ENCODE measurements around the gene DNAJA3.
"Not testable (repeated sequence)": the region's sequence is repeated elsewhere in the genome, so short reads cannot be mapped to it uniquely, and the experiment has no call there.

DNAJA3 gene

GRCh38 chr16:4387781-4388180 is 37.9 kb upstream of the DNAJA3 start:
- DNase-seq (ENCODE audit: low spot score) = no peak

GRCh38 chr16:4388271-4389021 is 37.2 kb upstream of the DNAJA3 start:
- DNase-seq (ENCODE audit: low spot score) = peak; percentile 49

- DNase-seq (ENCODE audit: low spot score) = no peak
Measured at GRCh38 chr16:4389051-4389955, 36.4 kb upstream of the DNAJA3 start.

DNA sequence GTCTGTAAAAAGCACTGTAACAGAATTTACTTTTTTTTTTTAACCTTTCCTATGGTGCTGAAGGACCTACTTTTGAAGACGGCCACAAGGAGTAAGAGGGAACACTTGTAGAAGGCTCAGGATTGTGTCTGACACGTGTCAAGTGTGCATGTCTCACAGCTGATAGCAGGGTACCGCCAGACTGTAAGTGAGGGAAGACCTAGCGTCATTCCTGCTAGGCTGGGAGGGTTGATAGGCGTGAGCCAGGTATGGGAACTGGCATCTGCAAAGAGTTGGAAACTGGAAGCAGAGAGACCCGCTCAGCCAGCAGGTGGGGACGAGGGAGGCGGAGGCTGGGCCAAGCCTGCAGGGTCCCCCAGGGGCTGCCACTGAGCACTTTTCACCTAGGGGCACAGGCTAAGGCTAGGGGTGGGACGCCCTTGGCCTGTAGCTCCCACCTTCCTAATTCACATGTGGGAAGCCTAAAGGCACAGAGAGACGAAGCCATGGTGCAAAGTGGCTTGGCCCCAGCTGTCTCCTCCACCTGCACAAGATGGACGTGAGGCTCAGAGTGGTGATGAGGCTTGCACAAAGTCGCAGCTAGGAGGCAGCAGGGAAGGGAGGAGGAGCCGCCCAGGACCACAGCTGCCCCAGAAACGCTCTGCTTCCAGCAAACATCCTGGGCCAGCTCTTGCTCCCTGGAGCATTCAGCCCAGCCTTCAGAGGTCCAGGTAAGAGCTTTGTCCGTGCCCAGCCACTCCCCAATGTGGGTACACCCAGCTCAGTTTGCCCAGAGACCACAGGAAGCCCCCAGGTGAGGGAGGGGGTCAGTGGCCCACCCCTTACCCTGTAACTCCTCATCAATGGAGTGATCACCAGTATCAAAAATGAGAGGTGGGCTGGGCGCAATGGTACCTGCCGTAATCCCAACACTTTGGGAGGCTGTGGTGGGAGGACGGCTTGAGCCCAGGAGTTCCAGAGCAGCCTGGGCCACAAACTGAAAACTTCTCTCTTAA is 35.1 kb upstream of the DNAJA3 start:
- DNase-seq (ENCODE audit: low spot score) = no peak

DNA sequence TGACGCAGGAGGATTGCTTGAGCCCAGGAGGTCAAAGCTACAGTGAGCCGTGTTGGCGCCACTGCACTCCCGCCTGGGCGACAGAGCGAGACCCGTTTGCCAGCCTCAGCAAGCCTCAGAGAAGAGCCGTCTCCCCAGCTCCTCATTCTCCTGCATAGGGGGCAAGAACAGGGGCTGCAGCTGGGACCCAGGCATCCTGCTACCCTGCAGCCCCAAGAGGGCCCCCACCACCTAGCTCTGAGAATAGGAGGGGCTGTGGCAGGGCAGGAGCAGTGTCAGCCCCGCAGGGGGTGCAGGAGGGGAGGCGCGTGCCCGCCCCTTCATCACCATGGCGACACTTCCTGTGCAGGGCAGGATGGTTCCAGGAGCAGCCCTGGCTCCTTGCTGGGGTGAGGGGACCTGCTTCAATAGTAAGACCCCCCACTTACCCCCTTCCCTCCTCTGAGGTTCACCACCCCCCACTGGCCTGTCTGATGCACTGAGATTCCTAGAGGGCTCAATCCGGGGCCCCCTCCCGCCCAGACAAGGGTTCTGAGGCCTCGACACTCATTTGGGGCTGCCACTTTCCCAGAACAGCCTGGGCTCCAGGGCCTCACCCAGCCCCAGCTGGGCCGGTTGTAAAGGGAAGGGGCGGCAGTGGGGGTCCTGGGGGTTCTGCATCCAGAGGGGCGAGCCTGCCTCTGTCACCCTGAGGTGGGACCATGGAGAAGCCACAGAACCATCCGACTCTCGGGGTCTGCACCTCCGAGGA is 33.9 kb upstream of the DNAJA3 start:
- no peak for DNase-seq (ENCODE audit: low spot score)

DNA sequence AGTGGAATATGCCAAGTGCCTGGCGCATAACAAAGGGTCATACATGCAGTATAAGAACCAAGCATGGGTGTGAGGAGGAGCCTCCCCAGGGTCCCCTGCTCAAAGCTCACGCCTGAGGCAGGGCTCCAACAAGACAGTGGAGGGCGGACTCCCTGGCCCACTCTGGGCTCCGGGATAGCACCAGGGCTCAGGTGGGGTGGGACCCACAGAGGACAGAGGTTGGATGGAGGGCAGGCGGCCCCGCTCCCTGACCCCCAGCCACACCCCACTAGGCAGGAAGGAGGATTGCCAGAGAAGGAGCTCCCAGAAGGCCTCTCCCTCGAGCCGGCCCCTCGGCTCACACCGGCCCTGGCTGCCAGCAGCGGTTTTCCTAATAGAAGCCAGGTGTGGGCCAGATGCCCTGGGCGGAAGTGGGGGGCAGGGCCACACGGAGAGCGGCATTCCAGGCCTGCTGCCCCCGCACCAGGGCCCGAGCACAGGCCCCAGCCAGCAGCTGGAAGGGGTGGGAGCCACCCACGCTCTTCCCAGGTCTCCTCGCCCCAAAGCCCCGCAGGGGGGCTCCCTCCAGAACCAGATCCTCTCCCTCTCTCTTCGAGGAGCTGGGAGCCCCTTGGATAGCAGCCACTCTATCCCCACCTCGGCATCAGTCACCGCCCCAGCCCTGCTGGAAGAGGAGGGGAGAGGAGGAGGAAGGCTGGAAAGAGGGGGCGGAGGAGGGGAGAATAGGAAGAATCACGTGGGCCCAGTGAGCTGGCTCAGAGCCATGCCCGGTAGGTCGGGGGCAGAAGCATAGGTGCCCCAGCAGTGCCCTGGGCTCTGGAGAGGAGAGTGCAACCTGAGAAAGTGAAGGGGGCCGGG is 33.1 kb upstream of the DNAJA3 start:
- peak; percentile 90 for DNase-seq (ENCODE audit: low spot score)

GRCh38 chr16:4393240-4393600 is 32.4 kb upstream of the DNAJA3 start:
- peak; percentile 79 for DNase-seq (ENCODE audit: low spot score)

- DNase-seq (ENCODE audit: low spot score) = not testable (repeated sequence)
Measured at GRCh38 chr16:4393850-4394249, 31.8 kb upstream of the DNAJA3 start.

DNA sequence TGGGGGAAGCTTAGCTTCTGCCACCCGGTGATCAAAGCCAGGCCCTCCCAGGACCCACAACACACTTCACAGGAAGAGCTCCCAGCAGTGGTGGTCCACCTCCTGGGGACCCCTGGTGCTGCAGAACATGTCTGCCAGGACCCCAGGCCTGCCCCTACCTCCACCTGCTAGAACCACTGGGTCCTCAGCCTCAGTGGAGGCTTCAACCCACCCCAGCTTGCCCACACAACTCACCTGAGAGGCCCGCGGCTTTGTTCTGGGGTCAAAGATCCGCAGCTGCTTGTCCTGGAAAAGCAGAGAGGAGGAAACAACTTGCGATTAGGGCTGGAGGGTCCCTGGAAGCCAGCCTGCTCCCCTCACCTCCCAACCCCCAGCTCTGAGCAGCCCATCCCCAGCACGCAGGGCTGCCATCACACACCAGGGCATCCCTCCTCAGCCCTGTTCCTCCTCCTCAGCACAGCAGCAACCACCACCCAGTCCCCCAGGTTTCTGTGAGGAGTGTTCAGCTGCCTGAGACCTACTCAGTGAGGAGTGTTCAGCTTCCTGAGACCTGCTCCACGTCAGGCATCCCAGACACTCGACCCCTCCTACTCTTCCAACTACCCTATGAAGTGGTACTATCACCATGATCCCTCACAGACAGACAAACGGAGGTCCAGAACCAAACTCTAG is 30.5 kb upstream of the DNAJA3 start:
- no peak for DNase-seq (ENCODE audit: low spot score)

DNA sequence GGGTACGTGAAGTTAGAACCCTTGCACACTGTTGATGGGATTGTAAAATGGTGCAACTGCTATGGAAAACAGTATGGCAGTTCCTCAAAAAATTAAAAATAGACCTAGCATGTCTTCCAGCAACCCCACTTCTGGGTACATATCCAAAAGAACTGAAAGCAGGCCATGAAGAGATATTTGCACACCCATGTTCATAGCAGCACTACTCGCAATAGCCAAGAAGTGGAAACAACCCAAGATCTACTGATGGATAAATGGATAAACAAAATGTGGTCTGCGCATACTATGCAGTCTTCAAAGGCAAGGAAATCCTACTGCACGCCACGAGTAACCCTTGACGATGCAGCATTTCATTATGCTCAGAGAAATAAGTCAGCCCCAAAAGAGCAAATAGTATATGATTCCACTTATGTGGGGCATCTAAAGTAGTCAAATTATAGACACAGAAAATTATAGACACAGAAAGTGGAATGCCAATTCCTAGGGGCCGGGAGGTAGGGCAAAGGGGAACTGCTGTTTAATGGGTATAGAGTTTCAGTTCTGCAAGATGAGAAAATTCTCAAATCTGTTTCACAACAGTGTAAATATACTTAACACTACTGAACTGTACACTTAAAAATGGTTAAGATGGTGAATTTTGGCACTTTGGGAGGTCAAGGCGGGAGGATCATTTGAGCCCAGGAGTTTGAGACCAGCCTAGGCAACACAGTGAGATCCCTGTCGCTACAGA is 26.5 kb upstream of the DNAJA3 start:
- no peak for DNase-seq (ENCODE audit: low spot score)

DNA sequence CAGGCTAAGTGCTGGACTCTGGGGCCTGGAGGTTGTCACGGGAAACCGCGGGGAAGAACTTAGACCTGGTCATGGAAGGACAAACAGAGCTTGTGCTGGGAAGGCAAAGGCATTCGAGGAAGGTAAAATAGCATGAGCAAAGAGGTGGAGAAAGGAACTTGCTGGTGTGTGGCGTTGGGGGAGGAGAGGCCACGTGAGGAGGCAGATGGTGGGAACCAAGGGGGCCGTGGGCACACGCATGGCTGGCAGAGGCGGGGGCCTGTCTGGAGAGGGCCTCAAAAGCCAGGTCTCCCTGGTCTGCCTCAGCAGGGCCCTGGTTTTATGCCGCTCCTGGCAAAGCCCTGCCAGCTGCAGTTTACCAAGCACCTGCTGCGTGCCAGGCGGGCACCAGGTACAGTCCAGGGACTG is 24.6 kb upstream of the DNAJA3 start:
- DNase-seq (ENCODE audit: low spot score) = no peak

DNA sequence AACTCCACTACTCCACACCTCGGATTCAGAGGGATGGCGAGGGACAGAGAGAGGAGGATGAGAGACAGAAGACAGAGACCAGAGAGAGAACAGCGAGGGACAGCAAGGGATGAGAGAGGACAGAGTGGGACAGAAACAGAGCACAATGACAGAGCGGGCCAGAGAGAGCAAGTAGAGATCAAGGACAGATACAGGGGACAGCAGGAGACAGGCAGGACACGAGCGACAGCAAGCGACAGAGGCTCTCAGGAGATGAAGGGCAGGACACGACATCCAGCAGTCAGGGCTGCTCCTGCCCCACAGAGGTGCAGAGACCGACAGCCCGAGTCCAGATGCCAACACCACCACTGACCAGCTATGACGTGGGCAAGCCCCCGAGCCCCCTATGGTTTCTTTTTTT is 24.2 kb upstream of the DNAJA3 start:
- no peak for DNase-seq (ENCODE audit: low spot score)

DNA sequence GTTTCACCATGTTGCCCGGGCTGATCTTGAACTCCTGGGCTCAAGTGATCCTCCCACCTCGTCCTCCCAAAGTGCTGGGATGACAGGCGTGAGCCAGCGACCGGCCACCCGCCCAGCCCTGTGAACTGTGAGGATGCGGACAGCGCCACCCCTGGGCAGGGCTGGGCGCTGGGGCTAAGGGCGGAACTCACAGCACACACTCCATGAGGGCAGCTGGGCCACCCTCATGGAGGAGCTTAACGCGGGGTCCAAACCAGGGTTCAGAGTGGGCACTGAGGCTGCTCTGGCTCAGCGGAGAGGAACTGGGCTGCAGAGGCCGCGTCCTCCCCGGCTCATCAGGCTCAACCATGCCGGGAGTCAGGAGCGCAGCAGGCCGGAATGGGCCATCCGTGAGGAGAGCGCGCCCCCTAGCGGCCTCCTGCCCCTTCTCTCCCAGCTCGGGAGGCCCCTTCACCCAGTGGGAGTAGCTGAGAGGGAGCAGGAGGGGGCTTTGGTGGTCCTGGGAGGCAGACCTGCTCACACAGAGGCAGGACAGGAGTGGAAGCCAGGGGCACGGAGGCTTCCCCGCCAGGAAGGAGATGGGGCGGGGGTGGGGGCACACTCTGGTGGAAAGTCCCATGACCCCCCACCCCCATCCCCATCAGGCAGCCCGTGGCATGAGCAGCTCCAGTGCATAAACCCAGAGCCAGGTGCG is 23.1 kb upstream of the DNAJA3 start:
- peak; percentile 91 for DNase-seq (ENCODE audit: low spot score)

- DNase-seq (ENCODE audit: low spot score) = no peak
Measured at GRCh38 chr16:4403133-4403949, 22.3 kb upstream of the DNAJA3 start.

- DNase-seq (ENCODE audit: low spot score) = peak; percentile 68
Measured at GRCh38 chr16:4404247-4404966, 21.3 kb upstream of the DNAJA3 start.

- DNase-seq (ENCODE audit: low spot score) = no peak
Measured at GRCh38 chr16:4404967-4405696, 20.5 kb upstream of the DNAJA3 start.

Data from AG20443 (cell line).